GM21360 (cell line): Measurements from ENCODE around the gene GRK7.
"Not testable (repeated sequence)": the region's sequence is repeated elsewhere in the genome, so short reads cannot be mapped to it uniquely, and the experiment has no call there.

Experiments
- ATAC-seq: cut with Tn5 transposase; IDR thresholded peaks from one replicate; pipeline ENCODE4 v1.9.1; 2021; ENCODE audit warnings: mild to moderate bottlenecking, moderate library complexity; ENCODE audit not compliant: unreplicated experiment

GRK7 gene

DNA sequence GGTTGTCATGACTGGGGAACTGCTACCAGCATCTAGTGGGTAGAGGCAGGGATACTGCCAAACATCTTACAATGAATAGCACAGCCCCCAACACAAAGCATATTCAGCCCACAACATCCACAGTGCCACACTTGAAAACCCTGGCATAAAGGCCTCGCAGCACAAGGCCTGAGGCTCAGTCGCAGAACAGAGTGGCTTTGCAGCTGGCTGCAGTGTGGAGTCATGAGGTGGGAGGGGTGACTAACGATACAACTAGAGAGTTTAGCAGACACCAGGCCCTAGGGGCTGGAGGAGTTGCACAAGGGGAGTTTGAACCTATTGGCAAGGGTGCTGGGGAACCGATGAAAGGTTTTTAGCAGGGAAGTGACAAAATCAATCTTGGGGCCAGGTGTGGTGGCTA lies 32.1 kb downstream of the GRK7 start:
- ATAC-seq: no peak

DNA sequence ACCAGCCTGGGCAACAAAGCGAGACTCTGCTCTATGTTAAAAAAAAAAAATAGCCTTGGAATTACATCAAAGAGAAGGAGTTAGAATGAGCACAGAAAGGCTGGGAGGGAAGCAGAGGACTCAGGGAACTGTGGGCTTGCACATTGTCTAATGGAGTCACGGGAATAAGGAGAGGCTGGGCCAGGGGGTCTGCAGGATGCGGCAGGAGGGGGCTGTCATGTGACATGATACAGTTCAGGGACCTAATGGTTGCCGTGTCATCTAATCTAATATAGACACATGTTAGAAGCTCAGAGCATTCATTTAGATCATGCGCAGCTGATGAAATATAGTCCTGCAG lies 32.5 kb downstream of the GRK7 start:
- no peak for ATAC-seq

DNA sequence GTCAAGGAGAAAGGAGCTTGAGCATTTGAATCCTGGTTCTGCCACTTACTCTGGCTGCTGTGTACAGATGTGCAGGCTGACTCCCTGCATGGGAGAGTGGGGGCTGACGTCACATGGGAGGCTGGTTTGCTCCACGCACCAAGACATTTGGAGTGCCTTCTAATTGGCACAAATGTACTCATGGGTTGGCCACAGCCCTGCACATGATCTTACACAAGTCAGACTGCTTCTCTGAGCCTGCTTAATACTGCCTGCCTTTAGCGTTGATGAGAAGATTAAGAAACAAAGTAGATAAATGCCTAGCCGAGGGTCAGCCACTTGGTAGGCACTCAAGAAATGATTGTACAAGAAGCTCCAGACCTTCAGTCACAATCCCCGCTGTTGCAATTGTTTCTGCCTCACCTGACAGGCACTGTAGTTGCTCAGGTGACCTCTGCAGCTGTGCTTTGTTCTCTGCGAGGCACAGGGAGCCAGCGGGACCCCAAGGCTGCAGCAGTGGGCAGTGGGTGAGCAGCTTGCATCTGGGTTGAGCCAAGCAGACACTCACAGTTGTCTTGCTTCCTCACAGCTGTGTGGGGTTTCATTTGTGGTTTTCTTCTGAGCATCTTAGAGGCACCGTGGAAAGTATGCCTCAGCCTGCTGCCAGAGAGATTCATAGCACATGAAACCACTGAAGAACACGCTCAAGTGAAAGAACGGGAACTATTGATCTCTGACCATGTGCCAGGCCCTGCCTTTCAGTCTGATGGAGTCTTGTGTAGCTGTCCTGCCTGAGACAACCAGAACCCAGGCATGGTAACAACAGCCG lies 33.1 kb downstream of the GRK7 start:
- ATAC-seq: peak; percentile 95

DNA sequence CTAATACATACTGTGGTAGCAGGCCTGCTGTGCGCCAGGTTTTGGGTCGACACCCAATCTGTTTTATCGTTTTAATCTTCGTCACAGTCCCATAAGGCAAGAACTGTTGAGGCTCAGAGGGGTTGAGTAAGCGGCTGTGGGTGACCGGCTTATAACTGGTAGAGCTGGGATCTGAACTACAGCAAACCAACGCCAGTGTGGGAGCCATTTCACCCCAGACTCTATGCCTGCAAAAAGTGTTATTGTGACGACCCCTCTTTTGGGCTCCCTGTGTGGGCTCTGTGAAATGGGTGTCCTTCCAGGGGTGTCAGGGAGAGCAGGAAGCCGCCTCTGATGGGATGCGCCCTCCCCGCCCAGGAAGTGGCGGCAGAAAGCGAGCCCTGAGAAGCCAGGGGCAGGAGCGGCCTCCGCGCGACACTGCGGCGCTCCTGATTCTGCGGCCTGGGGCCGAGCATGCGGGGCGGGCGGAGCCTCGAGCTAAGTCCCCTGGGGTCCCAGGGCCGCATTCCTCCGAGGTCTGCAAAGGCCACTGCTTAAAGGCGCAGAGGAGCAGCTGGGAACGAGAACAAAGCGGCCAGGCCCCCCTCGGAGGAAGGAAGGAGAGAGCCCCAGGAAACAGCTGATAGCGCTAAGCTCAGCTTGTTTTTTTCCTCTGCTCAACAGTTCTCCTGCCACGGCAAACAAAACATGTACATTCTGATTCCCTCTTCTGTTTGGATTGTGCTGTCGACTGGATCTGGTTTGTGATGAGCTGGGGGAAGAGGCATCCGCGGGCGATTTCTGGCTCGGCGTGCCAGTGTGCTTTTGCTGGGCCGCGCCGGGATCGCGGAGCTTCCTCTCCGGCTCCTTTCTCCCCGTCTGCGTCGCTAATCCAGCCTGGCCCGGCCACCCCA lies 33.9 kb downstream of the GRK7 start:
- ATAC-seq: no peak

DNA sequence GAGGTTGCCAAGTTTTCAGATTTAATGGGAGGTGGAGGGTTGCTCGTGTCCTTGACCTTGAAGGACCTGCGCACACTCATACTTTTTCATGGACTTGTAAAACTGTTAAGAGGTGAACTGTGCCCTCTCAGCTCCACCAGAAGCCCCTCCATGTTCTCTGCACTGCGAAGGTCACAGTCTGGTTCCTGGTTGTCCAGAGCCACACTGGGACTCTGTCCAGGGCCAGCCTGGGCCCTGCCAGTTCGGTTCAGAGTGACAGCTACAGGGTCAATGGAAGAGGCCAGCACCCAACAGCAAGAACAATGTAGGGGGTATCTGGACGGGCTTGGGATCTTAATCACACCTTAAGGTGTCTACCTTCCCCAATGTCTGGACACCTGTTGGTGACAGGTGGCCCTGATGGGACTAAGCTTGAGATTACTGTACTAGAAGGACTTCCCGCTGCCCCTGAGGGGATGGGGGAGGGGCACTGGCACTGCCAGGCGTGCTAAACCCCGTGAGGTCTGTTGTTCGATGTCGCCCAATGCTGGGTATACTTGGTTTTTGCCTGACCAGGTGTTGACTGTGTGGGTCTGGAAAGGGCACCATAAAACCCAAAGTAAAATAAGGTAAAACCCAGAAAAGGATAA lies 34.7 kb downstream of the GRK7 start:
- ATAC-seq: no peak

DNA sequence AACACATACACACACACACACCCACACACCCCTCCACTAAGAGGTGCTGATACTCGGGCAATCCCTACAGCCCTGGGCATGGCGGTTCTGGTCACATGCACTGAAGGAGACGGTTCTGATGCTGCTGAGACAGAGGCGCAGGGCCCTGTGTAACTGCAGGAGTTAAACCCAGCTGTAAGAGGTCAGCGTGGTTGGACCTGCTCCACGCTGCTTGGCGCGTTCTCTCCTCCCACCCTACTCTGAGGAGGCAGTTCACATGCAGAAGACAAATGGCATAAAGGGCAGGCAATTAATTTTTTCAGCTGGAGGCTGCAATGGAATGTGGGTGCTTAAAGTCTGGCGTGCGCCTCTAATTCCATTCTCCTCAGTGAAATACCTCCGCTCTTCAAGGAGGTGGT lies 35.2 kb downstream of the GRK7 start:
- no peak for ATAC-seq

DNA sequence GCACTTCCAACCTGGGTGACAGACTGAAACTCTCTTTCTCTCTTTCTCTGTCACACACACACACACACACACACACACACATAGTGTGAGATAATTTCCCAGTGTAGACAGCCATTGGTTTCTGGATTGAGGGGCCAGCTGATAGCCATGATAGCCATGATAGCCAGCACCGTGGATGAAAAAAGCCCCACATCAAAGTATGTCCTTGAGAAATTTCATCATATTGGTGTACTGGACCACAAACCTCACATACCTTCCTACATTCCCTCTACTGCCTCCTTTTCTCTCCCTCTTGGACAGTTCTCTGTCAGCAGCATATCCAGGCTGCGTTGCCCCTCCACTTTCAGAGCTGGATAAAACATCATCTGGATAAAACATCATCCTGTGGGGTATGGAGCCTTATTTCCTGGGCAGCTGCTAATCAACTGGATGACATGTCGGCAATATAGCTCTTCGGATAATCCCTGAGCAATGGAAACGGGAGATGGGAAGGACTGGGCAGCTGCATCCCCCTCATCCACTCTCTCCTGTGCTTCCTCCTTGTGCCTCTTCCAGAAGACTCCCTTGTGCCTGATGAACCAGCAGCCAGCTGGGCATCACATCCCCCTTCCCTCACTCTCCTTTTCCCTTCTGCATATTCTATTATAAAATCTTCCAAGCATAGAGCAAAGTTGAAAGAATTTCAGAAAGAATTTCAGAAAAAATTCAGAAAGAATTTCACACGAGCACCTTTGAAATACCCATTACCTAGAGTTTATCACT lies 39.3 kb downstream of the GRK7 start:
- ATAC-seq: no peak

DNA sequence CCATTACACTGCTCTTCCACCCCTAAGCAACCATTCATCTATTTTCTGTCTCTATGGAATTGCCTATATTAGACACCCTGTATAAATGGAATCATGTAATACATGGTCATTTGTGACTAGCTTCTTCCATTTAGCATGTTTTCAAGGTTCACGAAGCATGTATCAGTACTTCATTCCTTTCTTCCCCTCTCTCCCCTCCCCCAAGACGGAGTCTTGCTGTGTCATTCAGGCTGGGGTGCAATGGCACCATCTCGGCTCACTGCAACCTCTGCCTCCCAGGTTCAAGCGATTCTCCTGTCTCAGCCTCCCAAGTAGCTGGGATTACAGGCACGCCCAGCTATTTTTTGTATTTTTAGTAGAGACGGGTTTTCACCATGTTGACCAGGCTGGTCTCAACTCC lies 40.3 kb downstream of the GRK7 start:
- ATAC-seq: not testable (repeated sequence)

DNA sequence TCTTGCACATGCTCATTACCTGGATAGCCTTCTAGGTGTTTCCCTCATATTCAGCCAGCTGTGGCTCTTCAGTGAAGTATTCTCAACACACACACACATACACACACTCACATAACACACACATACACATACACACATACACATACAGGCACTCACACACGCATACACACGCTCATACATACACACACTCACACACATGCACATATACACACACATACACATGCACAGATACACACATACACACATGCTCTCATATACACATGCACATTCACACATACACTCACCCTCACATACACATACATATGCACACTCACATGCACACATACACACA lies 41.2 kb downstream of the GRK7 start:
- no peak for ATAC-seq

DNA sequence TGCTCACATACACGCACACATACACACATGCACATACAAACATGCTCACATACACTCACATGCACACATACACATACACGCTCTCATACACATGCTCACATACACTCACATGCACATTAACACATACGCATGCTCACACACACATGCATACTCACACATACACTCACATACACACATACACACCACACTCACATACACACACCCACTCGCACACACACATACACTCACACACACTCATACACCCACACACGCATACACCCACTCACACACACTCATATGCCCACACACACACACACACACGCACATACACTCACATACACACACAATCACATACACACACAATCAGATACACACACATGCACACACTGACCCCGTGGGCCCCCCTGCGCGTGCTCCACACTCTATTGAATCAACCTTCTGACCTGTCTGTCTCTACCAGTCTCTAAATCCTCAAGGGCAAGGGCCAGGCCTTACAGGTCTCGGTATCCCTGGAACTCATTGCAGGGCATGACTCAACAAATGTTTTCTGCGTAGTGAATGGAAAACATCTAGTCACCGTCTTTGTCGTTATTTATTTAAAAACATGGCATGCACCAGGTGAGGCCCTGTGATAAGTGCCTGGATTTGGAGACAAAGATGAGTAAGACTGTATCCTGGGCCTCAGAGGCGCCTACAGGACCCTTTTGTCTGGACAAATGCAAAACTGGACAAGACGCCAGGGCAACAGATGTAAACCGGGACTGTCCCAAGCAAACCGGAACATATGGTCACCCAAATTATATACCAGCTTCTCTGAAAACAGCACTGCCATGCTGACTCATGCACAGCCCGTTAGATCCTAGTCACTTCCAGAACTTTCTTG lies 41.8 kb downstream of the GRK7 start:
- no peak for ATAC-seq

DNA sequence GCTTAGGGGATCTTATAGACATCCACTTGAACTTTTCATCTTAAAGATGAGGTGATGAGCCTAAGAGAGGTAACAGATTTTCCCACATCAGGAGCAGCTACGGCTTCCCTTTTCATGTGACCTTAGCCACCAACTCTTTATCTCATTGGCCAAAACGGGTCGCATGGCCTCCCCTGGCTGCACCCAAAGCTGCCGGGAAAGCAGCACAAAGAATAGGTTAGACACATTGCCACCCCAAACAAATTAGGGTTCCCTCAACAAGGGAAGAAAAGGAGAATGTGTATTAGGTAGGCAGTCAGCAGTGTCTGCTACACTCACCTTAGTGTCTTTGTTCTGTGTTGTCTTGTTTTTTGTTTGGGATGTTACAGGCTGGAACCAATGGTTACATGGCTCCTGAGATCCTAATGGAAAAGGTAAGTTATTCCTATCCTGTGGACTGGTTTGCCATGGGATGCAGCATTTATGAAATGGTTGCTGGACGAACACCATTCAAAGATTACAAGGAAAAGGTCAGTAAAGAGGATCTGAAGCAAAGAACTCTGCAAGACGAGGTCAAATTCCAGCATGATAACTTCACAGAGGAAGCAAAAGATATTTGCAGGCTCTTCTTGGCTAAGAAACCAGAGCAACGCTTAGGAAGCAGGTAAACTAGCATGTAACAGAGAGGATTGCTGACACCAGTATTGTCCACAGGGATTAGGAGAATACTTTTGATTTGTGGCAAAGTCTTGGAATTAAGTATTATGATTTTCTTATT lies 44.2 kb downstream of the GRK7 start:
- ATAC-seq: no peak

DNA sequence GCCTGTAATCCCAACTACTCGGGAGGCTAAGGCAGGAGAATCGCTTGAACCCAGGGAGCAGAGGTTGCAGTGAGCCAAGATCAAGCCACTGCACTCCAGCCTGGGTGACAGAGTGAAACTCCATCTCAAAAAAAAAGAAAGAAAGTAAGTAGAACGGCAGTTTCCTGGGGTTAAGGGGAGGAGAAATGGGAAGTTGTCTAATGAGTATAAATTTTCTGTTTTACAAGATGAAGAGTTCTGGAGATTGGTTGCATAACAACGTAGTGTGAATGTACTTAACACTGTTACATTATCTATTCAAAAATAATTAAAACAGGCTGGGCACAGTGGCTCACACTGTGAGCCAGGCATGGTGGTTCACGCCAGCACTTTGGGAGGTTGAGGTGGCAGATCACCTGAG lies 45.4 kb downstream of the GRK7 start:
- ATAC-seq: no peak

DNA sequence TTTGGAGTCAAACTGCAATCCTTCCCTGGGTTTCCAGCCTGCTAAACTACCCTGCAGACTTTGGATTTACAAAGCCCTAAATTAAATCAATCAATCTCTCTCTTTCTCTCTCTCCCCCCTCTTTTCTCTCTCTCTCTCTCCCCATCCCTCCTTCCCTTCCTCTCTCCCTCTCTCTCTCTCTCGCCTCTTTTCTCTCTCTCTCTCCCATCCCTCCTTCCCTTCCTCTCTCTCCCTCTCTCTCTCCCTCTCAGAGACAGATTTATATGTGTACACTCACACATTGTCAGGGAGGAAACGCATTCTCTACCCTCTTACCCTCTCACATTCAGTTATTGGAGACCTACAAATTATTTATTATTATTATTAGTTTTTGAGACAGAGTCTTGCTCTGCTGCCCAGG lies 47.0 kb downstream of the GRK7 start:
- no peak for ATAC-seq

DNA sequence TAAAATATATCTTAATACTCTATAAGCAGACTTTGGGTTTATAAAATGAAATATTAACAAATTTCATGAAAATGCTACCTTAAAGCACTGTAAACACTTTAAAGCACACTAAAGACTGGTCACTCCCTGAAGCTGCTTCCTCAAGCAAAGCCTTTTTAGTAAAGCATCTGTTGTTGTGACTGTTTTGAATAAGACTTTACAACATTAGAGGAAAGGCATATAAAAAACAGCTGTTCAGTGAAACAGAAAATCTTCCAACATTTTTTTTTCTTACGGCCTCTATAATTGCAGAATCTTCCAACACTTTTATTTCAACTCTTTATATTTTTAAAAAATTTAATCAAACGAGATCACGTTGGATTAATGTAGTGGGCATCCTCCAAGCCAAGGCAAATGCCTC lies 48.1 kb downstream of the GRK7 start:
- ATAC-seq: no peak

DNA sequence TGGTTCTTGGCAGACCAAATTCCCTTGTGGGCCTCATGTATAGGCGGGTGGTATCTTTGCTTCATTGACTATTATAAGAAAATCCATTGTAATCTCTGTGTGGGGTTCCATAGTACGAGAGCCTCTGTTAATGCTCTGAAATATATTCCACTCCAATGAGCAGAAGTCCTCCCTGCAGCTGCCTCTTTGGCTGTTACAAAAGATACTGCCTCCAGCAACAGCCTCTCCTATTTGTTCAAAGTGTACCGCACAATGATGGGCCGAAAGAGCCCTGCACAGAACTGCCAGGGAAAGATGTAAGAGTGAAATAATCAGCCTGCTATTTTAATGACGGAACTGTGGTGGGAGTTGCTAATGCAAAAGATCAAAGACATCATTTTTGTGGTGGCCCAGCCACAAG lies 48.9 kb downstream of the GRK7 start:
- no peak for ATAC-seq

DNA sequence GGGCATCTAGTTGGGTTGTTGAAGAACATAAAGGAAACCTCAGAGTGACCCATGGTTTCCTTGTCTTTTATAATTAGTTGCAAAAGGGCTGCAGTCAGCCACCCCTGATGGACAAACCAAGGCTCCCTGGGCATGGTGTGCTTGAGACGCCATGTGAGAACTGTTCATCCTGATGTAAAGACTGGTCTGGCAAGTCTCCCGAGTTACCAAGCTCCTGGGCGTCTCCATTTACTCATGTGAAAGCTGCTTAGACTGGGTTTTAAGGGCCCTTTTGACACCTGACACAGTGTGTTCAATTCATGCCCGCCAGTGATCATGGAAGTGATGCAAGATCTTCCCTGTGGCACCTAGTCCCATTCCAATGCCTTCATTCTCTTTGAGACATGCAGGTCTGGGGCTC lies 49.4 kb downstream of the GRK7 start:
- ATAC-seq: no peak
